OCI-LY7 (cell line): ENCODE data around the gene KCNQ5. TPM values are rescaled to one million over a fixed set of nuclear protein-coding genes. Genes with fewer than 3 reads are reported as not detected.

ENCODE experiments used
- BruUV-seq: library from RNA; stranded (reverse); fragments of 400-500 nt; replicated peaks from 2 replicates; lab custom pipeline; 2021; lab: Mats Ljungman, UMichigan
- CTCF ChIA-PET: fragments of 300-600 bp; sonication (Branson Sonifier 250); formaldehyde crosslinking; loops from one replicate; lab custom pipeline; 2022; ENCODE audit warnings: antibody characterized with exemption; ENCODE audit not compliant: unreplicated experiment; lab: Charles Lee
- POLR2A ChIA-PET: fragments of 300-600 bp; sonication (Branson Sonifier 250); formaldehyde crosslinking; loops from one replicate; lab custom pipeline; 2022; ENCODE audit warnings: antibody characterized with exemption; lab: Charles Lee
- DNase-seq: peaks from one replicate; pipeline ENCODE4 v3.0.0-alpha.2; 2015; ENCODE audit warnings: low spot score
- H2AFZ ChIP-seq: fragments of 200-600 bp; sonication (generic), shearing (Covaris generic); 2 replicates; pipeline ENCODE4 v1.6.1; 2014; ENCODE audit warnings: mild to moderate bottlenecking, antibody characterized with exemption, low read length, moderate library complexity
- H3K27ac ChIP-seq: fragments of 200-600 bp; sonication (generic); 2 replicates; pipeline ENCODE4 v1.5.1; 2014; ENCODE audit warnings: mixed run types, low read depth, mild to moderate bottlenecking, moderate library complexity, low read length, inconsistent platforms; ENCODE audit not compliant: poor library complexity, severe bottlenecking
- H3K36me3 ChIP-seq: fragments of 200-600 bp; sonication (generic); 2 replicates; pipeline ENCODE4 v1.6.1; 2014; ENCODE audit warnings: mild to moderate bottlenecking, antibody characterized with exemption, low read length, moderate library complexity, mixed read lengths; ENCODE audit not compliant: insufficient read depth
- H3K4me1 ChIP-seq: fragments of 200-600 bp; sonication (generic); 2 replicates; pipeline ENCODE4 v1.5.1; 2014; ENCODE audit warnings: mild to moderate bottlenecking, low read length; ENCODE audit not compliant: insufficient read depth, poor library complexity, severe bottlenecking
- H3K4me2 ChIP-seq: fragments of 200-600 bp; sonication (generic); 2 replicates; pipeline ENCODE4 v1.6.1; 2014; ENCODE audit warnings: mild to moderate bottlenecking, low read length
- H3K4me3 ChIP-seq: fragments of 200-600 bp; sonication (generic); 2 replicates; pipeline ENCODE4 v1.5.1; 2014; ENCODE audit warnings: mild to moderate bottlenecking, low read depth, low read length; ENCODE audit not compliant: poor library complexity, severe bottlenecking
- H3K79me2 ChIP-seq: fragments of 200-600 bp; sonication (generic); 2 replicates; pipeline ENCODE4 v1.6.1; 2016; ENCODE audit warnings: low read depth, mild to moderate bottlenecking, low read length, moderate library complexity, mixed read lengths; ENCODE audit not compliant: insufficient read depth
- H3K9me2 ChIP-seq: fragments of 200-600 bp; sonication (generic); 2 replicates; pipeline ENCODE4 v1.6.1; 2016; ENCODE audit warnings: mild to moderate bottlenecking, low read length, mixed read lengths; ENCODE audit not compliant: insufficient read depth
- H3K9me3 ChIP-seq: fragments of 200-600 bp; sonication (generic); 2 replicates; pipeline ENCODE4 v1.6.1; 2014; ENCODE audit warnings: mild to moderate bottlenecking, mixed run types, low read length, mixed read lengths
- H4K20me1 ChIP-seq: fragments of 200-600 bp; sonication (generic); 2 replicates; pipeline ENCODE4 v1.6.1; 2014; ENCODE audit warnings: mild to moderate bottlenecking, antibody characterized with exemption, low read length, moderate library complexity, mixed read lengths; ENCODE audit not compliant: insufficient read depth
- EZH2phosphoT487 ChIP-seq: fragments of 200-600 bp; sonication (generic); IDR thresholded peaks from 2 replicates; pipeline ENCODE4 v1.6.1; 2018; ENCODE audit warnings: low read depth, borderline replicate concordance, mild to moderate bottlenecking, mixed run types, antibody characterized with exemption, low read length, moderate library complexity, mixed read lengths
- intact Hi-C: fragments of 100-400 bp; cut with micrococcal nuclease; formaldehyde crosslinking; loops from one replicate; pipeline ENCODE4 v1.10.0; 2022; ENCODE audit not compliant: unreplicated experiment
- total RNA-seq, 2 experiments: library from RNA; depleted of rRNA in 1 of 2; stranded (reverse); fragments of >200 nt in 1 of 2; shearing (Covaris generic) in 1 of 2; gene quantifications; 2 replicates each; pipeline ENCODE4 v1.2.3, GENCODE V29; 2014 to 2022
- TF ChIP-seq, protein P1 (sequence below): fragments of 200-600 bp; sonication (generic); conservative IDR thresholded peaks from 2 replicates; pipeline ENCODE4 v1.5.1; 2014; ENCODE audit warnings: mild to moderate bottlenecking, antibody characterized with exemption, low read length, moderate library complexity, mixed read lengths

KCNQ5 gene
- total RNA-seq, 2 experiments from 2014 or later, result 26.1 to 29.7 TPM

GRCh38 chr6:72620871-72621290, 983 bp upstream of the KCNQ5 start:
- peak; percentile 41 for DNase-seq
- H3K27ac ChIP-seq, result peak overlapping the region; percentile 96
- ChIA-PET CTCF (interaction anchor here (1.2 kb wide), 1 partner anchor 29 kb away, joined by 3 read pairs; no protein-coding TSS in a partner anchor), POLR2A (interaction anchor here (0.6 to 5.1 kb wide), 16 partner anchors 8 to 688 kb away, joined by 3 to 27 read pairs (median 5); partner anchors contain the start of gene KHDC1)
- no TSS peak for BruUV-seq
- H3K36me3 ChIP-seq, result peaks cover 7% of the 10 kb centered on the region; the same call in 1 of the 2 replicates
- peak overlapping the region; percentile 66 for H2AFZ ChIP-seq
- peak overlapping the region; percentile 92 for H3K4me2 ChIP-seq
- no peaks in the 10 kb centered on the region for H3K9me2 ChIP-seq
- no peak for TF ChIP-seq EZH2phosphoT487
- TF ChIP-seq, protein P1, sequence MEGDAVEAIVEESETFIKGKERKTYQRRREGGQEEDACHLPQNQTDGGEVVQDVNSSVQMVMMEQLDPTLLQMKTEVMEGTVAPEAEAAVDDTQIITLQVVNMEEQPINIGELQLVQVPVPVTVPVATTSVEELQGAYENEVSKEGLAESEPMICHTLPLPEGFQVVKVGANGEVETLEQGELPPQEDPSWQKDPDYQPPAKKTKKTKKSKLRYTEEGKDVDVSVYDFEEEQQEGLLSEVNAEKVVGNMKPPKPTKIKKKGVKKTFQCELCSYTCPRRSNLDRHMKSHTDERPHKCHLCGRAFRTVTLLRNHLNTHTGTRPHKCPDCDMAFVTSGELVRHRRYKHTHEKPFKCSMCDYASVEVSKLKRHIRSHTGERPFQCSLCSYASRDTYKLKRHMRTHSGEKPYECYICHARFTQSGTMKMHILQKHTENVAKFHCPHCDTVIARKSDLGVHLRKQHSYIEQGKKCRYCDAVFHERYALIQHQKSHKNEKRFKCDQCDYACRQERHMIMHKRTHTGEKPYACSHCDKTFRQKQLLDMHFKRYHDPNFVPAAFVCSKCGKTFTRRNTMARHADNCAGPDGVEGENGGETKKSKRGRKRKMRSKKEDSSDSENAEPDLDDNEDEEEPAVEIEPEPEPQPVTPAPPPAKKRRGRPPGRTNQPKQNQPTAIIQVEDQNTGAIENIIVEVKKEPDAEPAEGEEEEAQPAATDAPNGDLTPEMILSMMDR, result no peak
- H4K20me1 ChIP-seq, result no peaks in the 10 kb centered on the region; the same call in 1 of the 2 replicates
- H3K4me3 ChIP-seq, result peak overlapping the region; percentile 92
- H3K79me2 ChIP-seq, result peaks cover 29% of the 10 kb centered on the region
- peaks cover 41% of the 10 kb centered on the region for H3K4me1 ChIP-seq
- H3K9me3 ChIP-seq, result no peaks in the 10 kb centered on the region
- intact Hi-C loops, result loop anchor here (1.0 to 5.0 kb wide), 8 partner anchors 141 to 1334 kb away; partner anchors contain the start of genes EEF1A1, KHDC1, MTO1 and OGFRL1

GRCh38 chr6:72622094-72622940, 453 bp downstream of the KCNQ5 start:
- H2AFZ ChIP-seq, result peak overlapping the region; percentile 66
- peaks cover 43% of the 10 kb centered on the region for H3K79me2 ChIP-seq
- peak overlapping the region; percentile 92 for H3K4me2 ChIP-seq
- ChIA-PET POLR2A (interaction anchor here (0.6 to 5.1 kb wide), 13 partner anchors 9 to 1465 kb away, joined by 3 to 27 read pairs (median 3); partner anchors contain the start of gene MTO1), CTCF (no interaction called here)
- TF ChIP-seq EZH2phosphoT487, result no peak
- TF ChIP-seq, protein P1, result peak; percentile 48; the same call in 1 of the 2 replicates
- H3K9me2 ChIP-seq, result no peaks in the 10 kb centered on the region
- H3K27ac ChIP-seq, result peak overlapping the region; percentile 96
- H3K4me1 ChIP-seq, result peaks cover 43% of the 10 kb centered on the region
- H3K36me3 ChIP-seq, result peaks cover 19% of the 10 kb centered on the region
- peak; percentile 86 for DNase-seq
- H4K20me1 ChIP-seq, result peaks cover 7% of the 10 kb centered on the region; the same call in 1 of the 2 replicates
- intact Hi-C loops, result loop anchor here (2.0 to 5.0 kb wide), 8 partner anchors 140 to 1335 kb away; partner anchors contain the start of genes EEF1A1, KHDC1, MTO1 and OGFRL1
- peak overlapping the region; percentile 92 for H3K4me3 ChIP-seq
- H3K9me3 ChIP-seq, result no peaks in the 10 kb centered on the region
- no TSS peak for BruUV-seq
